Ammon's horn (tissue), 1 donor: ENCODE data around the gene MRPL34.
"Not testable (repeated sequence)": the region's sequence is repeated elsewhere in the genome, so short reads cannot be mapped to it uniquely, and the experiment has no call there.

ENCODE experiments used
- DNase-seq: peaks from one replicate; pipeline ENCODE4 v3.0.0-alpha.2; 2016; ENCODE audit warnings: low spot score

MRPL34 gene

DNA sequence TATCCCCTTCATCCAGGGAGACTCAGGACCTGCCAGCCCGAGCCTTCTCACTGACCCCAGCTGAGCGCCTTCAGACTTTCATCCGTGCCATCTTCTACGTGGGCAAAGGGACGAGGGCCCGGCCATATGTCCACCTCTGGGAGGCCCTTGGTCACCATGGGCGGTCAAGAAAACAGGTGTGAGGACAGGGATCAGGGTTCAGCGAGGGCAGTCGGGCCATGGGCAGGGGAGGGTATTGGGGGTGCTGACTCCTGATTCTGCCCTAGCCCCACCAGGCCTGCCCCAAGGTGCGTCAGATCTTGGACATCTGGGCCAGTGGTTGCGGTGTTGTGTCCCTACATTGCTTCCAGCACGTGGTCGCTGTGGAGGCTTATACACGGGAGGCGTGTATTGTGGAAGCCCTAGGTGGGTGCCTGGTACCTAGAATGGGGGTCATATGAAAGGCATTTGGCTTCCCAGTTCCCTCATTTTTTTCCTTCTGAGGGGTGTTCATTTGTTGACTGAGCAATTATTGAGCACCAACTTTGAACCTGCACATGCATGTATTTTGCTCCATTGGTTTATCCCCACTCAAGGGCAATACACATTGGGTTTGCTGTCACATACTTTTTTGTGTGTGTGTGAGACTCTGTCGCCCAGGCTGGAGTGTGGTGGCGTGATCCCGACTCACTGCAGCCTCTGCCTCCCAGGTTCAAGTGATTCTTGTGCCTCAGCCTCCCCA is 20.1 kb upstream of the MRPL34 start:
- no peak for DNase-seq

DNA sequence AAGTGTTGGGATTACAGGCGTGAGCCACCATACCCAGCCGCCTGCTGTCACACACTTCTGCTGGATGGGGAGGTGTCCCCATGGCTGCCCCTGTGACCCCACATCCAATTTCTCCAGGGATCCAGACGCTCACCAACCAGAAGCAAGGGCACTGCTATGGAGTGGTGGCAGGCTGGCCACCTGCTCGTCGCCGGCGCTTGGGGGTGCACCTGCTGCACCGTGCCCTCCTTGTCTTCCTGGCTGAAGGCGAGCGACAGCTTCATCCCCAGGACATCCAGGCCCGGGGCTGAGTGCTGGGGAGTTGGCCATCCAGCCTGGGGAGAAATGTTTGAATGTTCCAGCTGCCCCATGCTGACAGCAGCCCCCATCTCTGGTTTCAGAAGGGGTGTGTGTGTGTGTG is 19.4 kb upstream of the MRPL34 start:
- DNase-seq = no peak

DNA sequence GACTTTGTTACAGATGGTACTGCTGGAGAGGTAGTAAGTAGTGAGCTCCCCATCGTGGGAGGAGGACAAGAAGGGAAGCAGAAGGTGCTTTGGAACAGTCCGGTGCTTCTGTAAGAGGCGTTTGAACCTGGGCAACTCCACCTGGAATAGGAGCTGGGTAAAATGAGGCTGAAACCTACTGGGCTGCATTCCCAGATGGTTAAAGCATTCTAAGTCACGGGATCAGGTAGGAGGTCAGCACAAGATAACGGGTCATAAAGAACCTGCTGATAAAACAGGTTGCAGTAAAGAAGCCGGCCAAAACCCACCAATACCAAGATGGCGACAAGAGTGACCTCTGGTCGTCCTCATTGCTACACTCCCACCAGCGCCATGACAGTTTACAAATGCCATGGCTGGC is 18.9 kb upstream of the MRPL34 start:
- DNase-seq = no peak

DNA sequence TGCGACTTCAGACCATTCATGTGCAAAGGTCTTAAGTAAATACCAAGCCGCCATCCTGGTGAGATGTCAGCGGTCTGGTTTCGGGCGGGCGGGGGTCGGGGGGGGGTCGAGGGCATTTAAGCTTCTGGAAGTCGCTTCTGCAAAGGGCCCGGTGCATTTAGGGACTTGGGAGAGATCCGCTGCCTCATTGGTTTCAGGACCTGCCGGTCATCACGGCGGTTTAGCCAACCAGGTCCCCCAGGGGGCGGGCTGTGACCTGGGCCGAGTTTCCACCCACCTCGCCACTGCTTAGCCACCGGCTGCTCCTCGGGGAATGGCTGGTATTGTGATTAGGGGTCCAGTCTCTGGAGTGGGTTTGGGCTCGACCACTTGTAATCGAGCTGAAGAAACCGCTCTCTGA is 16.2 kb upstream of the MRPL34 start:
- no peak for DNase-seq

DNA sequence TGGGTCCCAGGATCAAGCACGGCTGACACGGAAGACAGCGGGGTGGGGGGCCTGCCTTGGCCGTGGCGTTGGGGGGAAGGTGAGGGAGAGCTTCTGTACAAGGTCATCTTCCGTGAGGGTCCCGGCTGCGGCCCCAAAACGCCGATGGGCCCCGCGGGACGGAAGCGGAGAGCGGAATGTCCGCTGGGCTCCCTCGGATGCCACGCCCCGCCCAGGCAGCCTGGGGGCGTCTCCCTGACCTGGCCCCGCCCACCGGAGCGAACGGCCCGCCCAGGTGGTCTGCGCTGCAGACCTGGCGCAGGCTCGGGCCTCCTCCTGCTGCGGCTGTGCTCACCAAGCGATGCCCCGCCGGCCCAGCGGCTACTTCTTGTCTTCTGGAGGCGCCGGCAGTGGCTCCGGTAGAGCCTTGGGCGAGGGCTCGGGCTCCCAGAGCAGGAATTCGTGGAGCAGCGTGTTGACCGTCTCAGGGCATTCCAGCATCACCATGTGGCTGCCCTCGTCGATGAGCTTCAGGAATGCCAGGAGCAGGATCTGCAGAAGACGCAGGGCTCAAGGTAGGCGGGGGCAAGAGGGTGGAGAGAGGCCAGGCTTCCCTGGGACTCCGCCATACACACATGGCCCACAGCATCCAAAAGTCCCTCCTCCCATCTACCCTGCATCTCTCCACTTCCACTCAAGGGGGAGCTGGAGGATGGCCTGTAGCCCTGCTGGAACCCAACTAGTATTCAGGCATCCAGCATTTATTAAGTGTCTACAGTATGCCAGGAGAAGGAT is 13.2 kb upstream of the MRPL34 start:
- DNase-seq = peak; percentile 77

DNA sequence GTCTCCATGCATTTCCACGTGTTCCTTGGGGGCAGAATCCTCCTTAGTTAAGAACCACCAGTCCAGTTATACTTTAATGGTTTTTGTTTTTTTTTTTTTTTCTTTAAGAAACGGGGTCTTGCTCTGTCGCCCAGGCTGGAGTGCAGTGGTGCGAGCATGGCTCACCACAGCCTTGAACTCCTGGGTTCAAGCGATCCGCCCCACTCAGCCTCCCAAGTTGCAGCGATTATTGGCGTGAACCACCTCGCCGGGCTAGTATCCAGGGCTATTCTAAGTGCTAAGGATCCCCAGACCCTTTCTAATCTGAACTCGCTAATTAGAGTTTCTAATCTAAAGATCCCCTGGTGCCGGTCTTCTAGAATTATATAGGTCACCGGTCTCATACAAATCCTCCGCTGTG is 12.1 kb upstream of the MRPL34 start:
- no peak for DNase-seq

DNA sequence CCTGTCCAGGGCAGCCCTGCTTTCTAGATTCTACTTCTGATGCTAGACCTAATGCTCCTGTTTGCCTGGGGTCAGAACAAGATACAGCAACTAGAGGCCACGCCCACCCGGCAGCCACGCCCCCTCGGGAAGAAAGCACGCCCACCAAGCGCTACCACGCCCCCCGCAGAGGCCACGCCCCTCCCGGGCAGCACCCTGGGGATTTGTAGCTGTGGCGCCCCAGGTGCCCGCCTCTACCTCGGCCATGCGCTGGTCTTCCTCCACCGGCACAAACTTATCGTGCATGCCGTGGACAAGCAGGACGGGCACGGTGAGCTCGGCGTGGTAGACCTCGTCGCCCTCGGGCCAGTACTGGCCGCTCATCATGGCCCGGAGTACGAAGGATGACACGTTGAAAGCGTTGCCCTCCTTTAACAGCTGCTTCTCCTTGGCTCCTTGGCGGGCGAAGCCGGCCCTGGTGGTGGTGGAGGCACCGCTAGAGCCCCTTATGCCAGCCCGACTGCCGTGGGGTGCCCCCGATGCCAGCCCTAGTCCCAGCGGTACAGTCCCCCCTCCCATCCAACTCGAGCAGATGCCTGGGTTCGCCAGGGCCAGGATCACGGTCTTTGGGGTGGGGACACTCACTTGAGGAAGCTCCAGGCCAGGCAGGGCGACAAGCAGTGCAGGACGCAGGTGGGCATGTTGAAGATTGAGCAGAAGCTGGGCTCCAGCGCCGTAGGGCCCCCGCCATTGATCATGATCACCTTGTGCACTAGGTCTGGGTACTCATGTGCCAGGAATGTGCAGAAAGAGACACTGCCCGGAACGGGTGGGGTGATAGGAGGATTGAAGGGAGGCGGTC is 11.4 kb upstream of the MRPL34 start:
- no peak for DNase-seq

DNA sequence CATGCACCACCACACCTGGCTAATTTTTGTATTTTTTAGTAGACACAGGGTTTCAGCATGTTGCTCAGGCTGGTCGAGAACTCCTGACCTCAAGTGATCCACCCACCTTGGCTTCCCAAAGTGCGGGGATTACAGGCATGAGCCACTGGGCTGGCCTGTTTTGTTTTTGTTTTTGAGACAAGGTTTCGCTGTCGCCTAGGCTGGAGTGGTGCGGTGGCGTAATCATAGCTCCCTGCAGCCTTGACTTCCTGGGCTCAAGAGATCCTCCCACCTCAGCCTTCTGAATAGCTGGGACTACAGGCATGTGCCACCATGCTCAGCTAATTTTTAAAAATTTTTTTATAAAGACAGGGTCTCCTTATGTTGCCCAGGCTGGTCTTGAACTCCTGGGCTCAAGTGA is 10.1 kb upstream of the MRPL34 start:
- not testable (repeated sequence) for DNase-seq

DNA sequence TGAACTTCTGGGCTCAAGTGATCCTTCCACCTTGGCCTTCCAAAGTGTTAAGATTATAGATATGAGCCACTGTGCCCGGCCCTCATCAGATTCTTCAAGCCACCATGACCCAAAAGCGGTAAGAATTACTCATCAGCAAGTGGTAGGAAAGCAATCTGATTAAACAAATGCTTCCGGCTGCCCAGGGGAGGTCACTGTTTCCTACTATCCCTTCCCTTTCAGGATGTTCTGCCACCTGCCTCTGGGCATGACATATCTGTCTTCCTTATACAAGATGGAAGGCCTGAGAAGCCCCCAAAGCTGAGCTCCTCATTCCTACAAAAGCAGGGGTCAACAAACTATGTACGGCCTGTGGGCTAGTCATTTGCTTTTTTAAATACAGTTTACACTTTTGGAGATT is 9.4 kb upstream of the MRPL34 start:
- no peak for DNase-seq

DNA sequence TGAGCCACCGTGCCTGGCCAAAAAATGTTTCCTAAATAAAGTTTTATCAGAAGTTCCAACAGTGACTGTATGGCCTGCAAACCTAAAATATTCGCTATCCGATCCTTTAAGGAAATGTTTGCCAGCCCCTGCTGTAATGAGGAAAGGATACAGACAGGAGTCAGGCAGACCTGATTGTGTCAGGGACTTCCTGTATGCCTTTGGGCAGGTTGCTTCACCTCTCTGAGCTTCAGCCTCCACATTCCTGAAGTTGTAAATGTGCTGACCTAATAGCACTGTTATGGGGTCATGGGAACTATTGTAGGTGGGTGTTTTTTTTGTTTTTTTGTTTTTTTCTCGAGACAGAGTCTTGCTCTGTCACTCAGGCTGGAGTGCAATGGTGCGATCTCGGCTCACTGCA is 8.7 kb upstream of the MRPL34 start:
- no peak for DNase-seq

DNA sequence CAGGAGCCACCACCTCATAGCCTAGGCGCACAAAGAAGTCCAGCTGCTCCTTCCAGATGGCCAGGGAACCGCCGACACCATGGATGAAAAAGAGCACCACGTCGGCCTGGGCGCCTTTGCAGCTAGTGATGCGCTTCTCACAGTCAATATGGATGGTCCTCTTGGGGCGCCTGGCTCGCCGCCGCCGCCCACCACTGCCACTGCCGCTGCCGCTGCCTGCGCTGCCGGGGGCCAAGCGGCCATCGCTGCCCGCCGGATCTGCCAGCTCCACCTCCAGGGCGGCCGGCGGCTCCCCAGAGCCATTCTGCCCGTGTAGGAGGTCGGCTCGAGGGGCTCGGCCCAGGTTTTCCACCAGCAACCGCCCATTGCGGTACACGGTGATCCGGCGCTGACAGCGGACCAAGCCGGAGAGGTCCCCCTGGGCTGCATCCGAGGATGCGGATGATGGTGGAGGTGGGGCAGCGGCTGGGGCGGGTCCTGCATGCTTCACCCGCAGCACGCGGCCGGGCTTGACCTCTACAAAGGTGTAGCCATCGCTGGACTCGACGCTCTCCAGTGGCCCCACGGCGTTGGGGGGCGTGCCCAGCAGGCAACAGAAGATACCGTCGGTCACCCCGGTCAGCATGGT is 4.6 kb upstream of the MRPL34 start:
- DNase-seq = no peak

DNA sequence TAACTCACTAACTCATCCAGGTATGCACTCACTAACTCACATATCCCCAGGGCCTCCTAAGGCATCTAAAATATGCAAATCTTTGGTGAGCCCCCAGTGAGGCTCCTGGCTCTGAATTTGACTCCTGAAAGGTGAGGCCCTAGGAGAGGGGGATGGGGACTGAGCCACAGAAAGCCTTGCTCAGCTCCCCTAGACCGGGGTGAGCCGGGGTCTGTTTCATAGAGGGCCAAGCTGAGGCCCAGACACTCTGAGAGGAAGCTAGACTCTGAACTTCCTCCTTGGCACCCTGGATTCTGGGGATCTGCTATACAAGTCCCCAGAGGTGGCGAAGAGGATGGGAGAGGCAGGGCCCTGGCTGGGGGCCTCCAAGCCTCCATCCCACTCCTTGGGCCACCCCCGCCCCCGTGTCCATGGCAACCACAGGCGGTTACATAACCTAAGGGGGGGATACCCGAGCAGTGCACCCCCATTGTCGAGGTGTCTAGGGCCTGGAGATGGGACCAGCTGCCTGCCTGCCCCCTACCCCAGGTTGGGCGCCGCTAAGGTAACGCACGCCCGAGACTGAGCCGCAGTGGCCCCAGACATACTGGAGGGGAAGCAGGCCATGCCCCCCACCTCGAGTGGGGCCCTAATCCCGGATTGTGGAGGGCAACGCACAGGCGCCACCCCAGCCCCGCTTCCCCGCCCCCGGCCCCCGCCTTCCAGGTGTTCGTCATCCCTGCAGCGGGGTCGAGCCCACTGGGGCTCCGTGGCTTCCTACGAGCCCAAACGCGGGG is 3.1 kb upstream of the MRPL34 start:
- peak; percentile 58 for DNase-seq

DNA sequence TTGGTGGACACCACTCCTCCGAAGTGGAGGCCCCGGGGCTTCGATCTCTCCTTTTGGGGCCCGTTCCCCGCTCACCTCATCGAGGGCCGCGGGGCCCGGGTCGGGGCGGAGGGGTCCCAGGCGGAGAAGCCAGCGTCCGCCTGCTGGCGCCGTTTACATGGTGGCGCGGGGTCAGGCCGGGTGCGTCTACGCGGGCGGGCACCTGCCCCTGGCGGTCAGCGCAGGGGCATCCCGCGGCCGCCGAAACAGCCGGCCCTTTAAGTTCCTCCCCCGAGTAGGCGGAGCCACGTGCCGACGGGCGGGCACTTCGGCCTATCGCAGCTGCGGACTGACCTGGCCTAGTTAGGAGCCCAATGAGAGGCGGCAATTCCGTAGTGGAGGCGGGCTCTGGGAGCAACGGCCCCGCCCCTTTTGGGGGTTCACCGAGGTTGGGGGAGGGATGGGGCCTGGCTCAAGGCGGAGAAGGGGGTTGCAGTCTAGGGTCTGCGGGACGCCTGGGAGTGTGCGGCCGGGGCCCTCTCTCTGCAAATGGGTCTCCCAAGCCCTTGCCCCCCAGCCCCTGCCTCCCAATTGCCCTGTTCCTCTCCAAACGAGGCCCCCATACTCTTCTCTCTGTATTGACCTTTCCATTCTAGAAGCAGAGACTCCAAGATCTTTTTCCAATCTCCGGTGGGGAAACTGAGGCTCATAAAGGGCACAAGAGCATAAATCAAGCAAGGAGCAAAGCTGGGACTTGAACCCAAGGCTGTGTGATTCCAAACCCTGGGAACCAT is 2.3 kb upstream of the MRPL34 start, which contains the start of gene ABHD8:
Gene ABHD8, minus strand, starts transcription at position 259 of the 773 bp plus-strand sequence. CDS start 1,809 bp downstream, outside the sequence.
- peak; percentile 97 for DNase-seq

DNA sequence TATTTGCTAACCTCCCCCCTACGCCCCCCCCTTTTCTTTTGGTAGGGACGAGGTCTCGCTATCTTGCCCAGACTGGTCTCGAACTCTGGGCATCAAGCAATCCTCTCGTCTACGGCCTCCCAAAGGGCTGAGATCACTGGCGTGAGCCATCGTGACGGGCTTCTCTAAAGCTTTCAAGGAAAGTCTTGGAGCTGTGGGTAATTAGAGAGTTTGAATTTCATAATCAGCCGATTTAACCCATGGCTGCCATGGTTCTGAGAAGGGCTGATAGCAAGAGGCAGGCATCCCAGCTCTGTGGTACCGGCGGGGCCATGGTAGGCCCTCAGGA is 1.8 kb upstream of the MRPL34 start:
- no peak for DNase-seq

DNA sequence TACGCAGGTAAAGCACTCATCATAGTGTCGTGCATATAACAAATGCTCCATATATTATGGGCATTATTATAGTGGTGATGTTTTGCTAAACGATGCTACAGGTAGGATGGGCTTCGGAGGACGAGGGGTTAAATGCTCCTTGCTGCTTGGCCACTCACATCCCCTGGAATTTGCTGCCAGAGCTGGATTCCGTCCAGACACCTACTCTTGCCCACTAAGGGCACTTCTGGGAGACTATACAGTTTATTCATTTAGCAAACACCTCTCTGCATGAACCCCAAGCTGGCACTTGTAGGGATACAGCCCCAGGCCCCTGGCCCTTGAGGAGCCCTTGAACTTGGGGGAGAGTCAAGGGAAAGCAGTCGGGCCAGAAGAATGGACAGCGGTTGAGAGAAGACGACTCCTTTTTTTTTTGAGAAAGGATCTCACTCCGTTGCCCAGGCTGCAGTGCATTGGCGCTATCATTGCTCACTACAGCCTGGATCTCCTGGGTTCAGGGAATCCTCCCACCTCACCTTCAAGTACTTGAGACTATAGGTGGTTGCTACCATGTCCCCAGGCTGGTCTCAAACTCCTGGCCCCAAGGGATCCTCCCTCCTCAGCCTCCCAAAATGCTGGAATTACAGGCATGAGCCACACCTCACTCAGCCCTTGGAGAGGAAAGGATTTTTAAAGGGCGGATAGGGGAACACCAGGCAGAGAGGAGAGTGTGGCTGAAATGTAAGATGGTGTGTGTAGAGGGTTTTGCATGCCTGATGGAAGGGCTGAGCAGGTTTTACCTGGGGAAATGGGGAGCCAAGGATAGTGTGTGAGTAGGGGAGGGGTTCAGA is 1.1 kb upstream of the MRPL34 start:
- DNase-seq = no peak

DNA sequence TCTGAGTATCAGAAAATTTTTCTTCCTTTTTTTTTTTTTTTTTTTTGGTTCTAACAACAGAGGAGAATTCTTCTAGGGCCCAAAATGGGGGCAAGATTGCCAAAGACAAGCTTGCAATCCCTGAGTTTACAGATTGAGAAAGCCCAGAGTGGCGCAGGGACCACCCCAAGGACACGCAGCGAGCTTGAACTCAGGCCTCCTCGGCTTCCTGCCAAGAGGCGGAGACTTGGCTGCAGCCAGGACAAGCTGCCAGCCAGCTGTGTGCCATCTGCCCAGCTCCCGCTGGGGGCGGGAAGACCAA is 506 bp upstream of the MRPL34 start:
- DNase-seq = no peak

DNA sequence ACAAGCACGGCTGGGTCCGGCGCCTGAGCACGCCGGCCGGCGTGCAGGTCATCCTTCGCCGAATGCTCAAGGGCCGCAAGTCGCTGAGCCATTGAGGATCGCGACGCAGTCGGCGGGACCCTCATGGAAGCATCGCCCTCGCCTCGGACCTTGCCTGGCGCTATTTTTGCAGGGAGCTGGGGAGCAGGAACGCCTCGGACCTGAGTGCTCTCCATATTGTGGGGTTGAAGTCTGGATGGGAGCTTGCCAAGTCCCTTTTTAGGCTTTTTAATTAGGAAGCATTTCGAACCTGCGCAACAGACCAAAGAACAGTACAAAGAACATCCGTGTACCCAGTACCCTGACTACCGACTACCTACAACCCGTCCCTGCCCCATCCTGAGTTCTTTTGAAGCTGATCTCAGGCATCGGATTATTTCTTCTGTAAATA is 628 bp downstream of the MRPL34 start:
- DNase-seq = no peak

DNA sequence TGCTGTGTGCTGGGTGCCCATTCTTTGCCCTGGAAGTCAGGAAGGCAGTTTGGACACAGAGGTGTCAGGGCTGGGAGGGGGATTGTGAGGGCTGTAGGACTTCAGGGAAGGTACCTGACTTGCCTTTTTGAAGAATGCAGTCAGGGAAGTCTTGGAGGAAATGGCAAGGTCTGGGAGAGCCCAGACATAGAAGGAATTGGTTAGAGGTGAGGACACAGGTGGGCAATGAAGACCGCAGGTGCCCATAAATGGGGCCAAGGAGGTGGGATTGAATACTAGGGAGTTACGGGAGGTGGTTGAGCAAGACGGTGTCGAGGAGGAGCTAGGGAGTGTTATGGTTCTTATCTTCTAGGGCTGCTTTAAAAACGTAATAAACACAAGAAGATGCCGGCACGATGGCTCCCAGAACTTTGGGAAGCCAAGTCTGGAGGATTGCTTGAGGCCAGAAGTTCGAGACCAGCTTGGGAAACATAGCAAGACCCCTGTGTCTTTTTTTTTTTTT is 2.3 kb downstream of the MRPL34 start:
- no peak for DNase-seq

DNA sequence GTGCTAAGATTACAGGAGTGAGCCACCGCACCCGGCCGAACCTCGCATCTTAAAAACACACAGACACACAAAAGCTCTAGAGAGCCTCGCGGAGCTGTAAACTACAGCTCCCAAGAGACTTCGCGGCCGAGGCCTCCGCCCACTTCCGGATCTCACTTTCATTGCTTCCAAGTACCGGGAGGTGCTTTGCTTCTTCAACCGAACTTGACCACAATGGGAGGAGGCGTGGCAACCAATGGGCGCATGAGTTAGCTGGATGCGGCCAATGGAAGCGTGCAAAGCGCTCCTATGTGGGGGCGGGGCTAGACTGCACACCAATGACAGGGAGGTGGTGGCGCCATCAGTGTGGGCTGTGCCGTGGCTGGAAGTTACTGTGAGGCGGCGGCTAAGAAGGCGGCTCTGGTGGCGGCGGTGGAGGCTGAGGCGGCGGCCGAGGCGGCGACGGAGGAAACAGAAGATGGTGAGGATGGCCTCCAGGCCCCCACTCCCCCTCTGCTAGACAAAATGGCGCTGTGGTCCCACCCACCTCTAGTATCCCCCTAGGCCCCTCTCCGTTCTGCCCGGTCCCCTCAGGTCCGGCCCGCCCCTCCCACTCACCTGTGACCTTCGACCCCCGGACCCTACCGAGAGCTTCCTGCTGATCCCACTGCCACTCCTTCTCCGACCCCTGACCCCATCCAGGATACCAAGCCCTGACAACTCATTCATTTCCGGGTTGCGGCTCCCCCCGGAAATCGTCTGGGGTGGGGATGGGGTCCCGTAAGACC is 3.7 kb downstream of the MRPL34 start, which contains the start of gene DDA1:
Gene DDA1, plus strand, starts transcription at position 366 of the 767 bp plus-strand sequence. Its CDS starts 92 bp downstream, at position 458.
- peak; percentile 100 for DNase-seq
